NK-92 treated with Interleukin-12 subunit alpha and Interleukin-12 subunit beta, amount 100 ng/mL, for 24 hours (cell line): ENCODE results near the gene KIFC3.
"Not testable (repeated sequence)": the region's sequence is repeated elsewhere in the genome, so short reads cannot be mapped to it uniquely, and the experiment has no call there.

Source experiments
- DNase-seq: peaks from one replicate; lab custom pipeline; 2025; lab: John Stamatoyannopoulos, UW

Gene KIFC3

GRCh38 chr16:57802341-57803133 lies at the start of gene KIFC3:
TSS of gene KIFC3 (minus strand) at chr16:57802491. CDS start at chr16:57798243, 4,248 bp downstream.
- DNase-seq, result no peak

- no peak for DNase-seq
These were observed 45.9 kb upstream of the KIFC3 start for GRCh38 chr16:57848181-57848580.

- not testable (repeated sequence) for DNase-seq
These were observed 44.6 kb upstream of the KIFC3 start for GRCh38 chr16:57846931-57847330.

- no peak for DNase-seq
These were observed 43.9 kb upstream of the KIFC3 start for GRCh38 chr16:57846078-57846697.

GRCh38 chr16:57845115-57845514 lies 42.8 kb upstream of the KIFC3 start:
- DNase-seq, result no peak

- DNase-seq, result no peak
These were observed 42.2 kb upstream of the KIFC3 start for GRCh38 chr16:57844416-57845030.

- no peak for DNase-seq
These were observed 41.1 kb upstream of the KIFC3 start for GRCh38 chr16:57843400-57843799.

- DNase-seq, result no peak
These were observed 40.3 kb upstream of the KIFC3 start for GRCh38 chr16:57842601-57843000.

- no peak for DNase-seq
These were observed 38.5 kb upstream of the KIFC3 start for GRCh38 chr16:57840833-57841232.

GRCh38 chr16:57838161-57838560 lies 35.9 kb upstream of the KIFC3 start:
- no peak for DNase-seq

GRCh38 chr16:57837305-57838125 lies 35.2 kb upstream of the KIFC3 start:
- DNase-seq, result no peak

GRCh38 chr16:57835439-57835838 lies 33.1 kb upstream of the KIFC3 start:
- not testable (repeated sequence) for DNase-seq

GRCh38 chr16:57834936-57835335 lies 32.6 kb upstream of the KIFC3 start:
- no peak for DNase-seq

- no peak for DNase-seq
These were observed 28.7 kb upstream of the KIFC3 start for GRCh38 chr16:57830890-57831484.

- no peak for DNase-seq
These were observed 27.7 kb upstream of the KIFC3 start for GRCh38 chr16:57829969-57830360.

GRCh38 chr16:57828272-57829161 lies 26.2 kb upstream of the KIFC3 start:
- DNase-seq, result no peak

- DNase-seq, result no peak
These were observed 24.7 kb upstream of the KIFC3 start for GRCh38 chr16:57826706-57827625.

- DNase-seq, result no peak
These were observed 23.8 kb upstream of the KIFC3 start for GRCh38 chr16:57826052-57826451.

- no peak for DNase-seq
These were observed 23.2 kb upstream of the KIFC3 start for GRCh38 chr16:57825298-57826044.
